Thoracic aorta (tissue), 2 donors: ENCODE results near the gene DERL3. TPM values are rescaled to one million over a fixed set of nuclear protein-coding genes. Genes with fewer than 3 reads are reported as not detected.

ENCODE experiments used
- ATAC-seq: fragments of 150-250 bp; one replicate; pipeline ENCODE4 v1.8.0; 2017; ENCODE audit warnings: low read depth; ENCODE audit not compliant: insufficient number of reproducible peaks, low FRiP score
- DNase-seq: peaks from one replicate; pipeline ENCODE4 v3.0.0-alpha.2; 2020; ENCODE audit warnings: low spot score
- H3K27ac ChIP-seq, 2 donors: fragments of 200-600 bp; sonication (generic); 1 replicate in 1 of 2; 2 replicates in 1 of 2; pipeline ENCODE4 v1.5.1; 2016; ENCODE audit warnings: mild to moderate bottlenecking in 2 of 2, moderate library complexity in 2 of 2
- H3K27me3 ChIP-seq: fragments of 200-600 bp; sonication (generic); replicated peaks from 2 replicates; pipeline ENCODE4 v1.6.0; 2016; ENCODE audit warnings: mild to moderate bottlenecking; ENCODE audit not compliant: insufficient read depth
- H3K36me3 ChIP-seq: fragments of 200-600 bp; sonication (generic); one replicate; pipeline ENCODE4 v1.5.1; 2016
- H3K4me1 ChIP-seq, 2 donors: fragments of 200-600 bp; sonication (generic); 1 replicate in 1 of 2; 2 replicates in 1 of 2; pipeline versions ENCODE4 v1.5.1 to v1.6.0; 2016; ENCODE audit warnings: low read depth in 2 of 2, mild to moderate bottlenecking in 1 of 2; ENCODE audit not compliant: control insufficient read depth in 1 of 2
- H3K4me3 ChIP-seq: fragments of 200-600 bp; sonication (generic); 2 replicates; pipeline ENCODE4 v1.5.1; 2016; ENCODE audit warnings: mild to moderate bottlenecking
- H3K9me3 ChIP-seq: fragments of 200-600 bp; sonication (generic); 2 replicates; pipeline ENCODE4 v1.5.1; 2016
- CTCF ChIP-seq: fragments of 200-600 bp; sonication (generic); IDR thresholded peaks from one replicate; pipeline ENCODE4 v1.5.1; 2019; ENCODE audit warnings: antibody characterized with exemption
- total RNA-seq, 2 donors: library from RNA; depleted of rRNA; stranded (reverse); fragments of >200 nt; gene quantifications; one replicate each; pipeline versions ENCODE4 v1.1.0 to v1.2.3, GENCODE V29; 2016

DERL3 gene
- total RNA-seq, 2 donors from 2014 or later, result 2.5 to 3.0 TPM

- no peak for ATAC-seq
- no peaks in the 10 kb centered on the region for H3K36me3 ChIP-seq
- no peaks in the 10 kb centered on the region for H3K9me3 ChIP-seq
- DNase-seq, result no peak
- H3K27me3 ChIP-seq, result no peaks in the 10 kb centered on the region
- no peak overlapping the region for H3K27ac ChIP-seq
- no peak overlapping the region for H3K4me3 ChIP-seq
- no peak for TF ChIP-seq CTCF
- H3K4me1 ChIP-seq, result peaks cover 11 to 34% of the 10 kb centered on the region in 2 donors
Observed at GRCh38 chr22:23845265-23846080, 6.7 kb upstream of the DERL3 start.

DNA sequence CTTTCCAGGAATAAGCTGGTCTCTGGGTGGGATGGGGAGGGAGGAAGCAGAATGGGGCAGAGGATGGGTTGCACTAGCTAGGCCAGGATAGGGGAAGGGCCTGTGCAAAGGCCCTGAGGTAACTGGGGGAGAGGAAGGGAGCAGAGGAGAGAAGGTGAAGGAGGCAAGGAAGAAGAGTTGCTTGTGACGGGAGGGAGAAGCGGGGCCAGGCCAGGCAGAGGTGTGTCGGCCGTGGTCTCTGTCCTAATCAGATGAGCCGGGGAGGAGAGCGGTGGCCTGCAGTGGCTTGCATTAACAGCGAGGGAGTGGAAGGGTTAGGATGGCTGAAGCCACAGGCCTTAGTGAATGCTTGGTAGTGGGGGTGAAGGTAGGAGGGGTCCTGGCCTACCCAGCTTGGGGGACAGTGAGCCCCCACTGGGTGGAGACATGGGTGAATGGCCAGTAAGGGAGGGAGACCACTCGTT is 6.0 kb upstream of the DERL3 start:
- Histone ChIP-seq H3K4me3 (no peak overlapping the region), H3K4me1 (peaks cover 12 to 34% of the 10 kb centered on the region in 2 donors), H3K9me3 (no peaks in the 10 kb centered on the region), H3K27me3 (no peaks in the 10 kb centered on the region), H3K27ac (no peak overlapping the region), H3K36me3 (no peaks in the 10 kb centered on the region)
- ATAC-seq, result no peak
- no peak for DNase-seq
- TF ChIP-seq CTCF, result no peak

GRCh38 chr22:23842599-23842998 is 3.8 kb upstream of the DERL3 start:
- Histone ChIP-seq H3K4me1 (peaks cover 27 to 40% of the 10 kb centered on the region in 2 donors), H3K27me3 (no peaks in the 10 kb centered on the region)

GRCh38 chr22:23841736-23842445 is 3.1 kb upstream of the DERL3 start:
- DNase-seq (no peak), ATAC-seq (no peak)
- H3K4me3 ChIP-seq, result no peak overlapping the region
- peaks cover 27 to 38% of the 10 kb centered on the region in 2 donors for H3K4me1 ChIP-seq
- no peak for TF ChIP-seq CTCF
- no peaks in the 10 kb centered on the region for H3K36me3 ChIP-seq
- no peak overlapping the region for H3K27ac ChIP-seq
- H3K9me3 ChIP-seq, result no peaks in the 10 kb centered on the region
- no peaks in the 10 kb centered on the region for H3K27me3 ChIP-seq

More at GRCh38 chr22:23842599-23842998, 3.8 kb upstream of the DERL3 start:
- Histone ChIP-seq H3K9me3 (no peaks in the 10 kb centered on the region), H3K36me3 (no peaks in the 10 kb centered on the region), H3K4me3 (no peak overlapping the region), H3K27ac (no peak overlapping the region)
- DNase-seq (no peak), ATAC-seq (no peak)
- no peak for TF ChIP-seq CTCF

- Histone ChIP-seq H3K36me3 (no peaks in the 10 kb centered on the region), H3K27me3 (no peaks in the 10 kb centered on the region), H3K4me3 (no peak overlapping the region), H3K27ac (no peak overlapping the region), H3K4me1 (peaks cover 29 to 38% of the 10 kb centered on the region in 2 donors), H3K9me3 (no peaks in the 10 kb centered on the region)
- ATAC-seq, result no peak
- no peak for TF ChIP-seq CTCF
- no peak for DNase-seq
Observed at GRCh38 chr22:23841292-23841691, 2.5 kb upstream of the DERL3 start.
